Esophagus squamous epithelium (tissue), 4 donors: ENCODE measurements around the gene SPATA17.

Source experiments
- POLR2A ChIP-seq, 4 donors: fragments of 450-650 bp; IDR thresholded peaks; one replicate each; pipeline ENCODE4 v1.6.1; 2017; ENCODE audit warnings: antibody characterized with exemption in 4 of 4, mild to moderate bottlenecking in 4 of 4, moderate library complexity in 3 of 4
- TF ChIP-seq, protein P1 (sequence below), 6 experiments: fragments of 450-650 bp in 4 of 6; fragments of 200-600 bp in 2 of 6; sonication (generic) in 2 of 6; IDR thresholded peaks; one replicate each; pipeline ENCODE4 v1.5.1; 2016 to 2019; ENCODE audit warnings: antibody characterized with exemption in 6 of 6, mild to moderate bottlenecking in 4 of 6, moderate library complexity in 4 of 6

DNA sequence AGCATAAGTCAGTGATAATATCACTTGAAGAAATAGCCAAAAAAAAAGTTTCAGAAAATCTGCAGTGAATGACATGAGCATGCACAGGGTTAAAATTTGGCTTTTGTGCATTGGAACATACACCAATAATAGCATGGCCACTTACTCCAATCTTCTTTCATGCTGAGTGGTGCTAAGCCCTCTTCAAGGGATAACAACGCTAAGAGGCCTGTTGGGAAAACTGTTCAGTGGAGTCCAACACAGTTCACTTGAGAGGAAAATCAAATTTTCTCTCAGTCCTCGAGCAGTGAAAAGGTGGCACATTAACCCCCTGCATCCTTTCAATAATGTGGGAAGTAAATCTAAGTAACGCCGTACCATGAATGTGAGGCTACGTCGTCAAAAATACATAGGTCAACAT, 264.7 kb downstream of the SPATA17 start:
- TF ChIP-seq, protein P1, sequence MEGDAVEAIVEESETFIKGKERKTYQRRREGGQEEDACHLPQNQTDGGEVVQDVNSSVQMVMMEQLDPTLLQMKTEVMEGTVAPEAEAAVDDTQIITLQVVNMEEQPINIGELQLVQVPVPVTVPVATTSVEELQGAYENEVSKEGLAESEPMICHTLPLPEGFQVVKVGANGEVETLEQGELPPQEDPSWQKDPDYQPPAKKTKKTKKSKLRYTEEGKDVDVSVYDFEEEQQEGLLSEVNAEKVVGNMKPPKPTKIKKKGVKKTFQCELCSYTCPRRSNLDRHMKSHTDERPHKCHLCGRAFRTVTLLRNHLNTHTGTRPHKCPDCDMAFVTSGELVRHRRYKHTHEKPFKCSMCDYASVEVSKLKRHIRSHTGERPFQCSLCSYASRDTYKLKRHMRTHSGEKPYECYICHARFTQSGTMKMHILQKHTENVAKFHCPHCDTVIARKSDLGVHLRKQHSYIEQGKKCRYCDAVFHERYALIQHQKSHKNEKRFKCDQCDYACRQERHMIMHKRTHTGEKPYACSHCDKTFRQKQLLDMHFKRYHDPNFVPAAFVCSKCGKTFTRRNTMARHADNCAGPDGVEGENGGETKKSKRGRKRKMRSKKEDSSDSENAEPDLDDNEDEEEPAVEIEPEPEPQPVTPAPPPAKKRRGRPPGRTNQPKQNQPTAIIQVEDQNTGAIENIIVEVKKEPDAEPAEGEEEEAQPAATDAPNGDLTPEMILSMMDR (IDR thresholded peaks at IDR 0.05) = no peak
- no peak for TF ChIP-seq POLR2A (IDR thresholded peaks at IDR 0.05)
